GM12891 (cell line): Measurements from ENCODE around the gene FGF2. TPM values are rescaled to one million over a fixed set of nuclear protein-coding genes. Genes with fewer than 3 reads are reported as not detected.
A peak's percentile ranks its signal among the peaks of the same experiment; 100 is the strongest.
"Not testable (repeated sequence)": the region's sequence is repeated elsewhere in the genome, so short reads cannot be mapped to it uniquely, and the experiment has no call there.

Source experiments
- DNase-seq: peaks from one replicate; pipeline ENCODE4 v3.0.0; 2011; ENCODE audit warnings: low spot score; ENCODE audit not compliant: insufficient read length
- FAIRE-seq: peaks from 2 replicates; lab custom pipeline; 2011; peaks lifted over from hg19 to GRCh38; lab: Jason Lieb, UNC
- PAX5 ChIP-seq: IDR thresholded peaks from 2 replicates; pipeline ENCODE4 v1.6.1; 2011; ENCODE audit warnings: low read length, moderate library complexity, mild to moderate bottlenecking; ENCODE audit not compliant: insufficient read depth, severe bottlenecking
- POLR2A ChIP-seq: IDR thresholded peaks from 2 replicates; pipeline ENCODE4 v1.6.1; 2011; ENCODE audit warnings: low read depth, low read length, control low read depth
- POLR2AphosphoS5 ChIP-seq: IDR thresholded peaks from 2 replicates; pipeline ENCODE4 v1.6.1; 2011; ENCODE audit warnings: low read depth, low read length, control low read depth
- POU2F2 ChIP-seq: IDR thresholded peaks from 2 replicates; pipeline ENCODE4 v1.6.1; 2011; ENCODE audit warnings: low read depth, mild to moderate bottlenecking, control low read depth, low read length, moderate library complexity
- SPI1 ChIP-seq: IDR thresholded peaks from 2 replicates; pipeline ENCODE4 v1.6.1; 2011; ENCODE audit warnings: low read depth, low read length, control low read depth
- TAF1 ChIP-seq: IDR thresholded peaks from 2 replicates; pipeline ENCODE4 v1.6.1; 2011; ENCODE audit warnings: low read depth, low read length, control low read depth
- polyA plus RNA-seq: library from polyadenylated mRNA; unstranded; fragments of >200 nt; gene quantifications from one replicate; pipeline ENCODE4 v1.2.1, GENCODE V29; 2012; ENCODE audit warnings: low read depth, missing spikeins, inconsistent platforms; ENCODE audit not compliant: missing spikeins

FGF2 gene
- polyA plus RNA-seq = 0.65 TPM

- FAIRE-seq (no peak), DNase-seq (peak; percentile 45)
These were observed at the start of gene FGF2 for GRCh38 chr4:122826553-122827257. Gene FGF2 (plus strand): TSS chr4:122826831. CDS start chr4:122827175, 344 bp downstream.

GRCh38 chr4:122776916-122777315, 49.7 kb upstream of the FGF2 start:
- DNase-seq = no peak
- TF ChIP-seq TAF1 (no peak), PAX5 (no peak), SPI1 (no peak), POLR2A (no peak), POLR2AphosphoS5 (no peak), POU2F2 (no peak)

More at GRCh38 chr4:122826553-122827257, at the start of gene FGF2:
- no peak for TF ChIP-seq PAX5
- no peak for TF ChIP-seq POLR2A
- TF ChIP-seq POLR2AphosphoS5 = no peak
- TF ChIP-seq POU2F2 = no peak
- TF ChIP-seq TAF1 = no peak
- no peak for TF ChIP-seq SPI1

DNA sequence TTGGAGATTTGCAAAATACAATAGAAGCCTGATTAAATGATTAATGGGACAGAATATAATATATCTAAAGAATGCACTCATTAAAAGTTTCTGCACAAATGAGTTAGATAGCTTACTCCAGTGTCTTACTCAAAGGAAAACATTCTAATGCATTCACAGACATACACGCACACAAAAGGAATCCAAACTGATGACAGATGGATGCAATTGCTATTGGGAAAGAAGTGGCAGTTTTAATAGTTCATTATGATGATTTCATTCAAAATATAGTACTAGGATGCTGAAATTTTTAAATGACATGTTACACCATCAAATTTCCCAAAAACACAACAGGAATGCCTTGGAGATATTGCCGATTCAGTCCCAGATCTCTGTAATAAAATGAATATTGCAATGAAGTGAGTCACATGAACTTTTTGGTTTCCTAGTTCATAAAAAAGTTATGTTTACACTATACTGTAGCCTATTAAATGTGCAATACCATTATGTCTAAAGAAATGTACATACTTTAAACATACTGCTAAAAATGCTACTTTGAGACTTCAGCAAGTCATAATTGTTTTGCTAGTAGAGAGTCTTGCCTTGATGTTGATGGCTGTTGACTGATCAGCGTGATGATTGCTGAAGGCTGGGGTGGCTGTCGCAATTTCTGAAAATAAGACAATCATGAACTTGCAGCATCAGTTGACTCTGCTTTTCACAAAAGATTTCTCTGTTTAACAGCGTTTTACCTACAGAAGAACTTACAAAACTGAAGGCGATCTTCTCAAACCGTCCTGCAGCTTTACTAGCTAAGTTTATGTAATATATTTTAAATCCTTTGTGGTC, 48.6 kb upstream of the FGF2 start:
- no peak for FAIRE-seq

More at GRCh38 chr4:122776916-122777315, 49.7 kb upstream of the FGF2 start:
- no peak for FAIRE-seq

GRCh38 chr4:122781486-122781885, 45.1 kb upstream of the FGF2 start:
- FAIRE-seq = no peak

More for the DNA sequence above, 48.6 kb upstream of the FGF2 start:
- DNase-seq = no peak
- TF ChIP-seq TAF1 = no peak
- TF ChIP-seq POLR2AphosphoS5 = no peak
- TF ChIP-seq PAX5 = no peak
- no peak for TF ChIP-seq POLR2A
- TF ChIP-seq POU2F2 = no peak

DNA sequence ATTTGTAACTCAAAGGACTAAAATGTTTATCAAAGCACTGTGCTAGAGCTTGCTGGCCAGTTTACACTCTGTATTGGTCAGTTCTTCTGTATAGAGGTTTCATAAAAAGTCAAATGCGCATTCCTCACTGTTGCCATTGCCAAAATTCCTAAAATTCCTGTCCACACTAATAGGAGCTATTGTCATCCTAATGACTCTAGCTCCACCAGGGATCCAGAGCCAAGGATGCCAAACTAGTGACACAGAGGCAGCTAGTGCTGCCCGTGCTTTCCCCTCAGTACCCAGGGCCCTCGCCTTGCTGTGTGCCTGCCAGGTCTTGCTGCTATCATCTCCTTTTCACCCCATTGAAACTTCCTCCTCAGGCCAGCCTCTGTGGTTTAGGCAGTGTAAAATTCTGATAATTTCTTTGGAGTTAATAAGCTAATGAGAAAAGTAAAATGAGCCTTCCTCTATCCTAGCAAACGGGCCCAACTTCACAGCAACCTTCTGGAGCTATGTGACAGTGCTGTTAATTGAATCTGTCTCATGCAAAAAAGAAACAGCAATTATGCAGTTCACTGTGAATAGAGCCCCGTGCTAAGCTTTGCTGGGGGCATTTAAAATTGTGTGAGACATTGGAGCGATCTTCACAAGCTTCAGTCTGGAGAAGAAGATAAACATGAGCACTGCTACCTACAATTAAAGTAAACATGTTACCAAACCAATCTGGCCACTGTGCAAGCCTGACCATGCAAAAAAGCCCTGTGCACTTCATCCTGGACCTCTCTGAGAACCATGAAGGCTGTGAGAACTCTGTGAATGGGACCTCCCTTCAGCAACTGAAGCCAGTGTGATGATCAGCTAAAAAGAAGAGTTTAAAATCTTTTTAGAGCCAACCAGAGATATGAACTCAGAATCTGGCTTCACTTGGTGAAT, 43.1 kb upstream of the FGF2 start:
- DNase-seq (no peak), FAIRE-seq (no peak)

More at GRCh38 chr4:122781486-122781885, 45.1 kb upstream of the FGF2 start:
- DNase-seq = no peak
- TF ChIP-seq SPI1 = no peak
- no peak for TF ChIP-seq POU2F2
- TF ChIP-seq POLR2AphosphoS5 = no peak
- TF ChIP-seq PAX5 = no peak
- TF ChIP-seq TAF1 = no peak
- TF ChIP-seq POLR2A = no peak

GRCh38 chr4:122784261-122784660, 42.4 kb upstream of the FGF2 start:
- TF ChIP-seq POLR2A = no peak
- DNase-seq (no peak), FAIRE-seq (no peak)

More for the DNA sequence above, 43.1 kb upstream of the FGF2 start:
- no peak for TF ChIP-seq POLR2AphosphoS5
- TF ChIP-seq PAX5 = no peak
- no peak for TF ChIP-seq TAF1
- TF ChIP-seq SPI1 = no peak
- no peak for TF ChIP-seq POLR2A
- no peak for TF ChIP-seq POU2F2

GRCh38 chr4:122785099-122785498, 41.5 kb upstream of the FGF2 start:
- TF ChIP-seq TAF1 (no peak), POLR2AphosphoS5 (no peak), PAX5 (no peak), POU2F2 (no peak), SPI1 (peak; percentile 14; the same call in 1 of the 2 replicates), POLR2A (no peak)
- FAIRE-seq (peak; percentile 66), DNase-seq (no peak)

- DNase-seq, FAIRE-seq: not testable (repeated sequence)
These were observed 40.3 kb upstream of the FGF2 start for GRCh38 chr4:122786296-122786695.

DNA sequence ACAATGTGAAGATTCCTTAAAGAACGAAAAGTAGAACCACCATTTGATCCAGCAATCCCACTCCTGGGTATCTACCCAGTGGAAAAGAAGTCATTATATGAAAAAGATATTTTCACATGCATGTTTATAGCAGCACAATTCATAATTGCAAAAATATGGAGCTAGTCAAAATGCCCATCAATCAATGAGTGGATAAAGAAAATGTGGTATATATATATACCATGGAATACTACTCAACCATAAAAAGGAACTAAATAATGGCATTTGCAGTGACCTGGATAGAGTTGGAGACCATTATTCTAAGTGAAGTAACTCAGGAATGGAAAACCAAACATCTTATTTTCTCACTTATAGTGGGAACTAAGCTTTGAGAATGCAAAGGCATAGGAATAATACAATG, 39.7 kb upstream of the FGF2 start:
- not testable (repeated sequence) for DNase-seq, FAIRE-seq

DNA sequence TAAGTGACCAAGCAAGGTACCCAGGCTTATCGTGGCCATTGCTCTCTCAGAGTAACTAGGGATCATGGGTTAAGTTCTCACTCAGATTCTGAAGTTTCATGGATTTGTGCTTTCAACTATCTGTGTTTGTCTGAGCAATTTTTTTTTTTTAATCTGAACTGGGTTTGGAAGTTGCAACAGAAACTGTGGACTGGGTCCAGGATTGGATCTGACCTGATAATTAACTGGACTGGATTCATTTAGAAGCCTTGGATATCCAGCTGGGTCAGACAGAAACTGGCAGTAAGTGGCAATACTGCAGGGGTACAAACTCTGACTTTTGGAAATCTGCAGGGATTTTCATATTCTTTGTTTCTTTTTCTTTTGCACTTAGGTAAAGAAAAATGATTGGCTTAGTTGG, 38.7 kb upstream of the FGF2 start:
- DNase-seq (no peak), FAIRE-seq (no peak)
- TF ChIP-seq PAX5 = no peak
- TF ChIP-seq POLR2A = no peak
- TF ChIP-seq POU2F2 = no peak
- TF ChIP-seq TAF1 = no peak
- TF ChIP-seq POLR2AphosphoS5 = no peak
- no peak for TF ChIP-seq SPI1
